Tibial artery (tissue), 4 donors: Measurements from ENCODE around the gene MZT2A.
"Not testable (repeated sequence)": the region's sequence is repeated elsewhere in the genome, so short reads cannot be mapped to it uniquely, and the experiment has no call there.

Source experiments
- DNase-seq, 2 donors: peaks; one replicate each; pipeline ENCODE4 v3.0.0-alpha.2; 2019
- H3K27ac ChIP-seq, 2 donors: fragments of 200-600 bp; sonication (generic) in 1 of 2; 1 replicate in 1 of 2; 2 replicates in 1 of 2; pipeline ENCODE4 v1.5.1; 2018 to 2019; ENCODE audit warnings: mild to moderate bottlenecking in 1 of 2
- H3K27me3 ChIP-seq, 2 donors: fragments of 200-600 bp; sonication (generic) in 1 of 2; one replicate each; pipeline versions ENCODE4 v1.5.1 to v1.6.0; 2016 to 2019
- H3K36me3 ChIP-seq, 3 donors: fragments of 200-600 bp; sonication (generic) in 2 of 3; one replicate each; pipeline ENCODE4 v1.5.1; 2016 to 2019; ENCODE audit warnings: mild to moderate bottlenecking in 2 of 3
- H3K4me1 ChIP-seq, 4 donors: fragments of 200-600 bp; sonication (generic) in 2 of 4; 1 replicate in 3 of 4; 2 replicates in 1 of 4; pipeline ENCODE4 v1.5.1; 2016 to 2019
- H3K4me3 ChIP-seq, 2 donors: fragments of 200-600 bp; sonication (generic) in 1 of 2; 1 replicate in 1 of 2; 2 replicates in 1 of 2; pipeline ENCODE4 v1.5.1; 2018 to 2019; ENCODE audit warnings: mild to moderate bottlenecking in 2 of 2
- H3K9me3 ChIP-seq, 3 donors: fragments of 200-600 bp; sonication (generic) in 1 of 3; one replicate each; pipeline ENCODE4 v1.5.1; 2016 to 2019
- intact Hi-C: fragments of 100-400 bp; cut with DNase I; formaldehyde crosslinking; loops from one replicate; pipeline ENCODE4 v1.15.0; 2023; ENCODE audit warnings: low total_unique reads
- TF ChIP-seq, protein P1 (sequence below), 2 experiments: fragments of 200-600 bp in 1 of 2; fragments of 450-650 bp in 1 of 2; IDR thresholded peaks; one replicate each; pipeline ENCODE4 v1.5.1; 2017 to 2019; ENCODE audit warnings: antibody characterized with exemption in 2 of 2, mild to moderate bottlenecking in 1 of 2, moderate library complexity in 1 of 2

Gene MZT2A

DNA sequence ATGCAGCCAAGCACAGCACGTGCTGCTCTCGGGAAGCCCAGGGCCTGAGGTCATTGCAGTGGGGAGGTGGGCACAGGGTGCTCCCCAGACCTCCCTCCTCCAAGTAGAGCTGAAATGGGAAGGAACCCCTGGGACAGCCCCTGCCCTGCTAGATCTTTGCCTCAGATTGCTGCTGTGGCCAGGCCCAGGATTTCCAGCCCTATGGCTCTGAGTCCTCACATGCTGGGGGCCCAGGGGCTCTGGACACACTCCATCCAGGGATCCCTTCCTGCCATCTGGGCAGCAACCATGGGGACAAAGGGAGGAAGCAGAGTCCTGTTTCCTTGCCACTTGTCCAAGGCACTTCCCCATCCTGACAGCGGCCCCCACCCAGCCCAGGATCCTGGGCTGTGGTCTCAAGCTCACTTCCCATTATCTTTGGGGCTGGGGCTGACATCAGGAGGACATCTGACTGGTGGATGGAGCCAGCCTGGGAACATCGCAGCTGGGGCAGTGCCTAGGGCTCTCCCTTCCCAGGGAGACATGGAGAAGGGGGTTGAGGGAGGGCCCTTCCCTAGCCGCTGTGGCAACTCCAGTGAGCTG, 37.8 kb upstream of the MZT2A start:
- H3K9me3 ChIP-seq, intact Hi-C loops, H3K36me3 ChIP-seq, H3K27me3 ChIP-seq, H3K4me3 ChIP-seq, H3K27ac ChIP-seq: not testable (repeated sequence)
- DNase-seq, result peak in 1 of 2 donors; percentile 47
- H3K4me1 ChIP-seq, result peaks cover 0 to 15% (median 5%) of the 10 kb centered on the region in 4 donors

DNA sequence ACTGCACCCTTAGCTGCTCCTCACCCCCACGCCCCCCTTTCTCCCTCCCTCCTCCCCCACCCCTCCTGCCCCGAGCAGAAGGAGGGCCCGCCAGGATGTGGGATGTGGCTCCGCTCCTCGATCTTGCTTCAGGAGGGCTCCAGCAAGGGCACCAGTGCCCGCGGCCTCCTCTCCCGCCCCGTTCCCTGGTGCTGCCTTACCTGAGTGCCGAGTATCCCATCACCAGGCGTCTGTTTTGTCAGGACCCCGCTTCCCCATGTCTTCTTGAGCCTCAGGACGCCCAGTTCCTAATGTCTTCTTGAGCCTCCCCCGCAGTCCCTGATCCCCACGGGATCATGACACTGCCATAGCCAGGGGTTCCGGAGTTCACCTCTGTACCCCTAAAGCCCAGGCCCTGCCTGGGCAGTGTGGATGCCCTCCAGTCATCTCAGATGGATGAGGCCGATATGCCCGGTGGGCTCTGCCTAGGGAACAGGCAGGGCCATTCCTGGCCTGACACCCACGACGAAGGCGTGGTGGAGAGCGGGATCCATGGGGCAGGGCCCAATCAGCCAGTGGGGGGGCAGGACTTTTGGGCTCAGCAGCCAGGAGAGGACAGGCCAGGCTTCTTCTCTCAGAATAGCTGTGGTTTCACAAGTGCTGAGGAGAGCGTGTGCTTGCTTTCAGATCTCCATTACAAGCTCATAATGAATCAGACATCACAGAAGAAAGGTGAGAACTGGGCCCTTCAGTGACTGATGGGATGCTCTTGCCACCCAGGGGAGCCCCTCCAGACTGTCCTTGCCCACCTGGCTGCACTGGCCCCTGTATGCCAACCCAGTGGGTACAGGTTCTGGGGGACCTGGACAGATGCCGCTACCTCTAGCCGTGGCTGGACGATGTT, 37.0 kb upstream of the MZT2A start:
- H3K36me3 ChIP-seq, H3K9me3 ChIP-seq, H3K27ac ChIP-seq, H3K27me3 ChIP-seq, intact Hi-C loops: not testable (repeated sequence)
- peaks cover 0 to 15% (median 5%) of the 10 kb centered on the region in 4 donors for H3K4me1 ChIP-seq
- peak overlapping the region; percentile 45 to 52 for H3K4me3 ChIP-seq
- peak in 1 of 2 donors; percentile 65 for DNase-seq

DNA sequence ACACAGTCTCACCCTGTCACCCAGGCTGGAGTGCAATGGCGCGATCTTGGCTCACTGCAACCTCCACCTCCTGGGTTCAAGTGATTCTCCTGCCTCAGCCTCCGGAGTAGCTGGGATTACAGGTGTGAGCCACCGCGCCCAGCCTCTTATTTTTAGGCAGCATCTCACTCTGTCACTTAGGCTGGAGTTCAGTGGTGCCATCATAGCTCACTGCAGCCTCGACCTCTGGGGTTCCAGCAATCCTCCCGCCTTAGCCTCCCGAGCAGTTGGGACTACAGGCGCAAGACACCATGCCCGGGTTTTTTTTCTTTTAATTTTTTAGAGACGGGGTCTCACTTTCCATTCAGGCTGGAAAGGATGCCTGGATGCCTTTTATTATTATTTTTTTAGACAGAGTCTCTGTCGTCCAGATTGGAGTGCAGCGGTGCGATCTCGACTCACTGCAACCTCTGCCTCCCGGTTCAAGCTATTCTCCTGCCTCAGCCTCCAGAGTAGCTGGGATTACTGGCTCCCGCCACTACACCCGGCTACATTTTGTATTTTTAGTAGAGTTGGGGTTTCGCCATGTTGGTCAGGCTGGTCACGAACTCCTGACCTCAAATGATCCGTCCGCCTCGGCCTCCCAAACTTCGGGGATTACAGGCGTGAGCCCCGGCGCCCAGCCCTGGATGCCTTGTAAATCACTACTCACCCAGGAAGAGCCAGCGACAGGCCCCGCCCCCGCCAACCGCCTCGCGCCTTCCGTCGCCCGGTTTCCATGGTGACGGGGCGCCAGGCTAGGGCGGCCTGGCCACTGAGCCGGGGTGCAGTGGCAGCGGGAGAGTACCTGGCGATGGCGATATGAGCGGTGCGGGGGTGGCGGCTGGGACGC, 35.2 kb upstream of the MZT2A start, which contains the start of gene CCDC74A:
Gene CCDC74A, plus strand, starts transcription at position 758 of the 871 bp plus-strand sequence. Its CDS starts 83 bp downstream, at position 841.
- H3K9me3 ChIP-seq, intact Hi-C loops, H3K27me3 ChIP-seq: not testable (repeated sequence)

DNA sequence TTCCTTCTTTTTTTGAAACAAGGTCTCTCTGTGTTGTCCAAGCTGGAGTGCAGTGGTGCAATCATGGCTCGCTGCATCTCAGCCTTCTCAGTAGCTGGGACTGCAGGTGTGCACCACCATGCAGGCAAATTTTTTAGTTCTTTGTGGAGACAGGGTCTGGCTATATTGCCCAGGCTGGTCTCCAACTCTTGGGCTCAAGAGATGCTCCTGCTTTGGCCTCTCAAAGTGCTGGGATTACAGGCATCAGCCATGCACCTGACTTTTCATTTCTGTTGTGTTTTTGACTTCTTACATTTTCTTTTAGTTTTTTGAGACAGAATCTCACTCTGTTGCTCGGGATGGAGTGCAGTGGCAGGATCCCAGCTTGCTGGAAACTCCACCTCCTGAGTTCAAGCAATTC, 33.1 kb upstream of the MZT2A start:
- H3K4me3 ChIP-seq, H3K27me3 ChIP-seq, H3K9me3 ChIP-seq, intact Hi-C loops, H3K27ac ChIP-seq: not testable (repeated sequence)
- peak in 1 of 2 donors; percentile 23 for DNase-seq
- Histone ChIP-seq H3K4me1 (peaks cover 0 to 15% (median 5%) of the 10 kb centered on the region in 4 donors), H3K36me3 (peaks cover 4 to 15% (median 7%) of the 10 kb centered on the region in 3 donors)

More for the DNA sequence above, 35.2 kb upstream of the MZT2A start, which contains the start of gene CCDC74A:
- peak within 1 kb of the TSS; percentile 45 to 52 for H3K4me3 ChIP-seq
- peaks cover 0 to 15% (median 5%) of the 10 kb centered on the region in 4 donors for H3K4me1 ChIP-seq
- H3K36me3 ChIP-seq, result not testable (repeated sequence)
- peak; percentile 60 to 83 for DNase-seq
- H3K27ac ChIP-seq, result peak within 1 kb of the TSS; percentile 44 to 47

DNA sequence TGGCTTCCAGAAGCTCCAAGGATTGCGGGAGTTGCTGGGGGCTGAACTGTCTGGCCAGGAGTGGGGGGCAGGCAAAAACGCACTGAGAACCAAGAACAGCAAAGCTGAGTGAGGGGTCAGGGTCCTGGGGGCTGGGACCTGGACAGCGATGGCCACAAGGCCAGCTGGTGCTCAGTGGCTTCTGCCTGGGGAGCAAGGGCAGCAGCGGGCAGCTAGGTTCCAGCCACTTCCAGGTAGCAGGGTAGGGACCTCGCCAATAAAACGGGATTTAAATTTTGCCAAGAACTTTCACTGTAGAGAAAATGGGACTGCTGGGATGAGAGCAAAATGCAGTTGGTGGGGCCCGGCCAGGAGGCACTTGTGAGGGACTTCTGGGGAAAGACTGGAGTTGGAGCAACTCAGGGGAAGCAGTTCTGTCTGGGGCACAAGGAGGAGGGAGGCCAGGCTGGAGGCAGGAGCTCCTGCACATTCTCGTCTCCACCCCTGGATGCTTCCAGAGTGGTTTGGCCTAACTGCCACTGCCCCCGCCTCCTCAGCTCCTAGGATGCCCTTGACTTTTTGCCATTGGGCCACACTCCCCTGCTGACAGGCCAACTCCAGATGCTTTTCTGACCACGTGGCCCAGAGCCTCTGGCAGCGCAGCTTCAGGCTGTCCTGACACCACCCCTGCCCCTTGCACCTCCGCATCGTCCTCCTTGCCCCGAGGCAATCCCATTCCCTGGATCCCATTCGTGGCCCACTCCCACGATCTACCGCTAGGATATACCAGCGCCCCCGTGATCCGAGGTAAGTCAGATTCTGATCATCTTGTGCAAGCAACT, 30.0 kb upstream of the MZT2A start:
- H3K27ac ChIP-seq, result no peak overlapping the region
- no peak for DNase-seq
- intact Hi-C loops, result no loop called here

DNA sequence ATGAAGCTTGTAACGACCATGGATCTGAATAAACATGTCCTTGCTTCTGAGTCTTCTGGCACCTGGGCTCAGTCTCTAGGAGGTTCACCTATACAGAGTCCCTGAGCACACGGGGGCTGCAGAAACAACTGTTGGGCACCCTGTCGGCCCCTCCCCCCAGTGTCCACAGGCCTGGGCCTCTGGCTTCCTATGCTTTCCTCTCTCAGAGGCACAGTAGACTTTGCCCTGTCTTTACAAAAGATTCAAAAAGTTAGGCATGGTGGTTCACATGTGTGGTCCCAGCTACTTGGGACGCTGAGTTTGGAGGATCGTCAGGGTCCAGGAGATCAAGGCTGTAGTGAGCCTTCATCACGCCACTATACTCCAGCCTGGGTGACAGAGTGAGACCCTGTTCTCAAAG, 29.3 kb upstream of the MZT2A start:
- peaks cover 9 to 52% (median 42%) of the 10 kb centered on the region in 3 donors for H3K36me3 ChIP-seq
- H3K27me3 ChIP-seq, H3K9me3 ChIP-seq, DNase-seq, intact Hi-C loops, H3K27ac ChIP-seq, H3K4me3 ChIP-seq, H3K4me1 ChIP-seq: not testable (repeated sequence)

More for the DNA sequence above, 30.0 kb upstream of the MZT2A start:
- TF ChIP-seq, protein P1, sequence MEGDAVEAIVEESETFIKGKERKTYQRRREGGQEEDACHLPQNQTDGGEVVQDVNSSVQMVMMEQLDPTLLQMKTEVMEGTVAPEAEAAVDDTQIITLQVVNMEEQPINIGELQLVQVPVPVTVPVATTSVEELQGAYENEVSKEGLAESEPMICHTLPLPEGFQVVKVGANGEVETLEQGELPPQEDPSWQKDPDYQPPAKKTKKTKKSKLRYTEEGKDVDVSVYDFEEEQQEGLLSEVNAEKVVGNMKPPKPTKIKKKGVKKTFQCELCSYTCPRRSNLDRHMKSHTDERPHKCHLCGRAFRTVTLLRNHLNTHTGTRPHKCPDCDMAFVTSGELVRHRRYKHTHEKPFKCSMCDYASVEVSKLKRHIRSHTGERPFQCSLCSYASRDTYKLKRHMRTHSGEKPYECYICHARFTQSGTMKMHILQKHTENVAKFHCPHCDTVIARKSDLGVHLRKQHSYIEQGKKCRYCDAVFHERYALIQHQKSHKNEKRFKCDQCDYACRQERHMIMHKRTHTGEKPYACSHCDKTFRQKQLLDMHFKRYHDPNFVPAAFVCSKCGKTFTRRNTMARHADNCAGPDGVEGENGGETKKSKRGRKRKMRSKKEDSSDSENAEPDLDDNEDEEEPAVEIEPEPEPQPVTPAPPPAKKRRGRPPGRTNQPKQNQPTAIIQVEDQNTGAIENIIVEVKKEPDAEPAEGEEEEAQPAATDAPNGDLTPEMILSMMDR (IDR thresholded peaks at IDR 0.05), result no peak
- H3K27me3 ChIP-seq, result no peaks in the 10 kb centered on the region
- H3K4me3 ChIP-seq, result no peak overlapping the region
- H3K36me3 ChIP-seq, result peaks cover 9 to 46% (median 35%) of the 10 kb centered on the region in 3 donors
- H3K4me1 ChIP-seq, result peaks cover 0 to 2% (median 0%) of the 10 kb centered on the region in 4 donors
- H3K9me3 ChIP-seq, result no peaks in the 10 kb centered on the region

DNA sequence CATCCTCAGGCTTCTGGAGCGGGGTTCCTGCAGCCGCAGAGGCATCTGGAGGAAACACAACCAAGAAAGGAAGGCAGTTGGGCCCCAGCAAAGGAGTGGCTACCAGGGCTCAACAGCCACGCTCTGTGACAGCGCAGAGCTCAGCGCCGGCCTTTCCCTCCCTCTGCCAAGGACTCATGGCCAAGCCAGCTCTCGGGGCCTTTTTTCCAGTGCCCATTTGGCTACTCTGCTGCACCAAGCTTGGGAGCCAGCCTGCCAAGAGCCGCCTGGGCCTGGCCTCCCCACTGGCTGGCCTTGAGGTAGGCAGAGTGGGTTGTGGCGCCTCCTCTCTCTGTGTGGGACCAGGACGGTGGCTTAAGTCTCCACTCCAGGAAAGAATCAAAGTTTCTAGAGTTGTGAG, 28.3 kb upstream of the MZT2A start:
- Histone ChIP-seq H3K4me3 (no peak overlapping the region), H3K27ac (no peak overlapping the region), H3K9me3 (no peaks in the 10 kb centered on the region), H3K27me3 (no peaks in the 10 kb centered on the region), H3K36me3 (peaks cover 9 to 60% (median 47%) of the 10 kb centered on the region in 3 donors), H3K4me1 (no peaks in the 10 kb centered on the region)
- TF ChIP-seq, protein P1 (IDR thresholded peaks at IDR 0.05), result no peak
- intact Hi-C loops, result no loop called here
- DNase-seq, result no peak

DNA sequence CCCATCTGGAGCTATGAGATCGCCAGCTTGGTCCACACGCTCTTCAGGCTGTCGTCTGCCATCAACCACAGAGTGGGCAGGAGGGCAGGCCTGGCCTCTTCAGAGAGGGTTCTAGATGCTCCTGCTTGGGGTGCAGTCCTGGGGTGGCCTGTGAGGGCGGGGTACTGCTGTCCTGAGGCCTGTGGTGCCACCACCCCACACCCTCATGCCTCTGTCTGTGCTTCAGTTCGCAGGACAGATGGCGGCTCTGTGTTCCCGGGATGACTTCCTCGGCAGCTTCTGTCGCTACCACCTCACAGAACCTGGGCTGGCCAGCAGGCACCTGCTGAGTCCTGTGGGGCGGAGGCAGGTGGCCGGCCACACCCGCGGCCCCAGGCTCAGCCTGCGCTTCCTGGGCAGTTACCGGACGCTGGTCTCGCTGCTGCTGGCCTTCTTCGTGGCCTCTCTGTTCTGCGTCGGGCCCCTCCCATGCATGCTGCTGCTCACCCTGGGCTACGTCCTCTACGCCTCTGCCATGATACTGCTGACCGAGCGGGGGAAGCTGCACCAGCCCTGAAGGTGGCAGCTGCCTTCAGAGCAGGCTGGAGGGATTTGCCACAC, 27.8 kb upstream of the MZT2A start:
- intact Hi-C loops, DNase-seq, H3K4me1 ChIP-seq, H3K9me3 ChIP-seq, H3K27ac ChIP-seq, H3K27me3 ChIP-seq, H3K4me3 ChIP-seq: not testable (repeated sequence)
- peaks cover 9 to 64% (median 47%) of the 10 kb centered on the region in 3 donors for H3K36me3 ChIP-seq
